WTC11 (cell line): ENCODE results near the gene EID2B. TPM values are rescaled to one million over a fixed set of nuclear protein-coding genes. Genes with fewer than 3 reads are reported as not detected.

Experiments
- ATAC-seq: fragments of 200-7000 bp; cut with Tn5 transposase; 2 replicates; pipeline ENCODE4 v1.10.0; 2021; ENCODE audit warnings: mild to moderate bottlenecking, moderate library complexity
- CTCF ChIA-PET: fragments of 300-600 bp; sonication (Branson Sonifier 250); formaldehyde crosslinking; loops from one replicate; lab custom pipeline; 2021; ENCODE audit warnings: antibody characterized with exemption; lab: Charles Lee
- POLR2A ChIA-PET: fragments of 350-600 bp; sonication (Branson Sonifier 250); formaldehyde crosslinking; loops from one replicate; lab custom pipeline; 2021; ENCODE audit warnings: antibody characterized with exemption; lab: Charles Lee
- DNase-seq: peaks from one replicate; pipeline ENCODE4 v3.0.0; 2021; ENCODE audit warnings: low spot score
- H3K27ac Mint-ChIP-seq: 2 replicates; pipeline ENCODE4 v1.8.0; 2021; ENCODE audit warnings: mixed read lengths
- H3K27me3 Mint-ChIP-seq: 2 replicates; pipeline ENCODE4 v1.8.0; 2021; ENCODE audit warnings: low read depth, mild to moderate bottlenecking, moderate library complexity, mixed read lengths
- H3K36me3 Mint-ChIP-seq: 2 replicates; pipeline ENCODE4 v1.8.0; 2021; ENCODE audit warnings: mixed read lengths
- H3K4me1 Mint-ChIP-seq: 2 replicates; pipeline ENCODE4 v1.8.0; 2022; ENCODE audit warnings: mixed read lengths
- H3K4me3 Mint-ChIP-seq: 2 replicates; pipeline ENCODE4 v1.8.0; 2021; ENCODE audit warnings: mild to moderate bottlenecking, moderate library complexity, mixed read lengths
- H3K9me3 Mint-ChIP-seq: 2 replicates; pipeline ENCODE4 v1.8.0; 2021; ENCODE audit warnings: mixed read lengths
- ATF1 ChIP-seq: sonication (generic); formaldehyde crosslinking; IDR thresholded peaks from 2 replicates; pipeline ENCODE4 v1.8.1; 2023; ENCODE audit warnings: mild to moderate bottlenecking, moderate library complexity, missing genetic modification reagents
- ATF2 ChIP-seq: sonication (generic); formaldehyde crosslinking; IDR thresholded peaks from 2 replicates; pipeline ENCODE4 v1.8.1; 2022; ENCODE audit warnings: low read depth, missing genetic modification reagents, borderline replicate concordance
- ATF6 ChIP-seq: sonication (generic); formaldehyde crosslinking; IDR thresholded peaks from 2 replicates; pipeline ENCODE4 v1.8.1; 2023; ENCODE audit warnings: mild to moderate bottlenecking, missing genetic modification reagents
- CREM ChIP-seq: sonication (generic); formaldehyde crosslinking; IDR thresholded peaks from 2 replicates; pipeline ENCODE4 v1.8.1; 2022; ENCODE audit warnings: mild to moderate bottlenecking, missing genetic modification reagents, moderate library complexity
- EMX1 ChIP-seq: fragments of 250-450 bp; sonication (Bioruptor Pico); IDR thresholded peaks from 2 replicates; pipeline ENCODE4 v1.8.0; 2021; ENCODE audit warnings: mild to moderate bottlenecking
- ESRRA ChIP-seq: sonication (generic); formaldehyde crosslinking; IDR thresholded peaks from 2 replicates; pipeline ENCODE4 v1.8.1; 2022; ENCODE audit warnings: mild to moderate bottlenecking, missing genetic modification reagents, borderline replicate concordance
- GABPB1 ChIP-seq: sonication (generic); formaldehyde crosslinking; IDR thresholded peaks from 2 replicates; pipeline ENCODE4 v1.8.1; 2023; ENCODE audit warnings: mild to moderate bottlenecking, missing genetic modification reagents
- JUN ChIP-seq: sonication (generic); formaldehyde crosslinking; IDR thresholded peaks from 2 replicates; pipeline ENCODE4 v1.8.0; 2023; ENCODE audit warnings: mild to moderate bottlenecking, missing genetic modification reagents
- MLX ChIP-seq: sonication (generic); formaldehyde crosslinking; IDR thresholded peaks from 2 replicates; pipeline ENCODE4 v1.8.1; 2023; ENCODE audit warnings: mild to moderate bottlenecking, missing genetic modification reagents, moderate library complexity
- MYBL2 ChIP-seq: sonication (generic); formaldehyde crosslinking; IDR thresholded peaks from 2 replicates; pipeline ENCODE4 v1.8.1; 2023; ENCODE audit warnings: mild to moderate bottlenecking, moderate library complexity, missing genetic modification reagents
- NFYB ChIP-seq: sonication (generic); formaldehyde crosslinking; conservative IDR thresholded peaks from 2 replicates; pipeline ENCODE4 v1.8.0; 2022; ENCODE audit warnings: low read depth, missing genetic modification reagents
- NR1H2 ChIP-seq: sonication (generic); formaldehyde crosslinking; IDR thresholded peaks from 2 replicates; pipeline ENCODE4 v1.9.0; 2021; ENCODE audit warnings: mild to moderate bottlenecking, moderate library complexity, missing genetic modification reagents
- NR2C2 ChIP-seq: sonication (generic); formaldehyde crosslinking; IDR thresholded peaks from 2 replicates; pipeline ENCODE4 v1.8.0; 2022; ENCODE audit warnings: mild to moderate bottlenecking, missing genetic modification reagents
- OVOL2 ChIP-seq: fragments of 250-450 bp; sonication (Bioruptor Pico); IDR thresholded peaks from 2 replicates; pipeline ENCODE4 v1.9.0; 2021; ENCODE audit warnings: mild to moderate bottlenecking, borderline replicate concordance
- RELA ChIP-seq: sonication (generic); formaldehyde crosslinking; IDR thresholded peaks from 2 replicates; pipeline ENCODE4 v1.8.1; 2022; ENCODE audit warnings: missing genetic modification reagents, mild to moderate bottlenecking, borderline replicate concordance
- RORB ChIP-seq: fragments of 250-450 bp; sonication (Bioruptor Pico); IDR thresholded peaks from 2 replicates; pipeline ENCODE4 v1.9.0; 2021; ENCODE audit warnings: mild to moderate bottlenecking
- SOX15 ChIP-seq: fragments of 250-450 bp; sonication (Bioruptor Pico); IDR thresholded peaks from 2 replicates; pipeline ENCODE4 v1.9.0; 2021; ENCODE audit warnings: mild to moderate bottlenecking
- TCF7 ChIP-seq: sonication (generic); formaldehyde crosslinking; IDR thresholded peaks from 2 replicates; pipeline ENCODE4 v1.8.0; 2022; ENCODE audit warnings: mild to moderate bottlenecking, low read depth, missing genetic modification reagents, moderate library complexity
- ZNF138 ChIP-seq: sonication (generic); formaldehyde crosslinking; conservative IDR thresholded peaks from 2 replicates; pipeline ENCODE4 v1.8.1; 2022; ENCODE audit warnings: mild to moderate bottlenecking, moderate library complexity, missing genetic modification reagents
- ZNF219 ChIP-seq: sonication (generic); formaldehyde crosslinking; IDR thresholded peaks from 2 replicates; pipeline ENCODE4 v1.8.0; 2023; ENCODE audit warnings: missing genetic modification reagents, mild to moderate bottlenecking, borderline replicate concordance
- ZNF416 ChIP-seq: fragments of 250-450 bp; sonication (Bioruptor Pico); IDR thresholded peaks from 2 replicates; pipeline ENCODE4 v1.9.0; 2021; ENCODE audit warnings: mild to moderate bottlenecking, inconsistent platforms
- total RNA-seq: library from RNA; stranded (reverse); gene quantifications from 3 replicates; pipeline ENCODE4 v1.2.3, GENCODE V29; 2021
- TF ChIP-seq, protein P1 (sequence below): fragments of 250-450 bp; sonication (Bioruptor Pico); IDR thresholded peaks from 2 replicates; pipeline ENCODE4 v1.9.0; 2021; ENCODE audit warnings: mild to moderate bottlenecking
- TF ChIP-seq, protein P2 (sequence below): sonication (generic); formaldehyde crosslinking; IDR thresholded peaks from 2 replicates; pipeline ENCODE4 v1.8.1; 2022; ENCODE audit warnings: missing genetic modification reagents, borderline replicate concordance
- TF ChIP-seq, protein P3 (sequence below): sonication (generic); formaldehyde crosslinking; conservative IDR thresholded peaks from 2 replicates; pipeline ENCODE4 v1.8.1; 2022; ENCODE audit warnings: mild to moderate bottlenecking, missing genetic modification reagents
- TF ChIP-seq, protein P4 (sequence below): fragments of 250-450 bp; sonication (Bioruptor Pico); conservative IDR thresholded peaks from 2 replicates; pipeline ENCODE4 v1.9.0; 2021; ENCODE audit warnings: mild to moderate bottlenecking

Gene EID2B
- total RNA-seq, 1 experiment from 2014 or later = 3.6 TPM

- TF ChIP-seq ATF6 (CRISPR knock-in tag) (no peak), NR2C2 (CRISPR knock-in tag) (no peak), EMX1 (CRISPR knock-in tag) (no peak), ESRRA (CRISPR knock-in tag) (no peak), RELA (CRISPR knock-in tag) (no peak), NFYB (no peak), ATF1 (CRISPR knock-in tag) (no peak)
- TF ChIP-seq, protein P1, sequence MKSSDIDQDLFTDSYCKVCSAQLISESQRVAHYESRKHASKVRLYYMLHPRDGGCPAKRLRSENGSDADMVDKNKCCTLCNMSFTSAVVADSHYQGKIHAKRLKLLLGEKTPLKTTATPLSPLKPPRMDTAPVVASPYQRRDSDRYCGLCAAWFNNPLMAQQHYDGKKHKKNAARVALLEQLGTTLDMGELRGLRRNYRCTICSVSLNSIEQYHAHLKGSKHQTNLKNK (CRISPR knock-in tag) = no peak
- TF ChIP-seq, protein P2, sequence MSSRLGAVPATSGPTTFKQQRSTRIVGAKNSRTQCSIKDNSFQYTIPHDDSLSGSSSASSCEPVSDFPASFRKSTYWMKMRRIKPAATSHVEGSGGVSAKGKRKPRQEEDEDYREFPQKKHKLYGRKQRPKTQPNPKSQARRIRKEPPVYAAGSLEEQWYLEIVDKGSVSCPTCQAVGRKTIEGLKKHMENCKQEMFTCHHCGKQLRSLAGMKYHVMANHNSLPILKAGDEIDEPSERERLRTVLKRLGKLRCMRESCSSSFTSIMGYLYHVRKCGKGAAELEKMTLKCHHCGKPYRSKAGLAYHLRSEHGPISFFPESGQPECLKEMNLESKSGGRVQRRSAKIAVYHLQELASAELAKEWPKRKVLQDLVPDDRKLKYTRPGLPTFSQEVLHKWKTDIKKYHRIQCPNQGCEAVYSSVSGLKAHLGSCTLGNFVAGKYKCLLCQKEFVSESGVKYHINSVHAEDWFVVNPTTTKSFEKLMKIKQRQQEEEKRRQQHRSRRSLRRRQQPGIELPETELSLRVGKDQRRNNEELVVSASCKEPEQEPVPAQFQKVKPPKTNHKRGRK (CRISPR knock-in tag) = no peak
These were observed 6.5 kb upstream of the EID2B start (continued) for GRCh38 chr19:39539165-39539517.

- TF ChIP-seq ATF2 (CRISPR knock-in tag) = no peak
- TF ChIP-seq, protein P1 (CRISPR knock-in tag) = no peak
- no peak for TF ChIP-seq ZNF416
- no peak for TF ChIP-seq JUN (CRISPR knock-in tag)
- no peak for TF ChIP-seq RORB
- TF ChIP-seq, protein P3, sequence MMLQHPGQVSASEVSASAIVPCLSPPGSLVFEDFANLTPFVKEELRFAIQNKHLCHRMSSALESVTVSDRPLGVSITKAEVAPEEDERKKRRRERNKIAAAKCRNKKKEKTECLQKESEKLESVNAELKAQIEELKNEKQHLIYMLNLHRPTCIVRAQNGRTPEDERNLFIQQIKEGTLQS (CRISPR knock-in tag) = no peak
- TF ChIP-seq TCF7 (CRISPR knock-in tag) = no peak
- no peak for TF ChIP-seq MLX (CRISPR knock-in tag)
- no peak for TF ChIP-seq SOX15 (CRISPR knock-in tag)
- no peak for TF ChIP-seq ZNF138 (CRISPR knock-in tag)
- TF ChIP-seq, protein P4, sequence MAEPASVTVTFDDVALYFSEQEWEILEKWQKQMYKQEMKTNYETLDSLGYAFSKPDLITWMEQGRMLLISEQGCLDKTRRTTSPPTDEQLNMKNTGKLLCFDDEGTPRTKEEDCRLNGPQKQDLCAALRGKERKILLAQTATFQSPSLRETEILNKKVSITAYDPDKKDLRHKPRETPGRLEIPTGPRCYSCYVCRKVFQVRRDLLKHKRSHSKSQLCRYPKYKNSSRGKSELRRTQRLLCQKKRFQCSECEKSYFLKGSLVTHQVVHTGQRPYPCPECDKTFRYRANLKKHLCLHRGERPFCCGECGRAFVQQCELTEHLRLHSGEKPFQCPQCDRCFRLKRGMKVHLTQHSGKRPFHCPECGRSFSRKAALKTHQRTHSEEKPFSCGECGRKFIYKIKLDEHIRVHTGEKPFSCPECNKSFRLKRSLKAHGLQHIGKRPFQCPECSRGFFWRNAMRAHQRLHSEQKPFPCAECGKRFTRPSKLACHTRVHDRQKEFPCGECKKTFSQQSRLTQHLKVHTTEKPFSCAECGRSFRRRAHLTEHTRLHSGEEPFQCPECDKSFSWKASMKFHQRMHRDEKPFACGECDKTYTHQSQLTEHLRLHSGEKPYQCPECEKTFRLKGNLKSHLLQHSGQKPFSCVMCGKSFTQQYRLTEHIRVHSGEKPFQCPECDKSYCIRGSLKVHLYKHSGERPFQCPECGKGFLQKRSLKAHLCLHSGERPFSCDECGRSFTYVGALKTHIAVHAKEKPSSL (CRISPR knock-in tag) = no peak
- TF ChIP-seq CREM (CRISPR knock-in tag) = no peak
- no peak for TF ChIP-seq NR1H2
- TF ChIP-seq OVOL2 = no peak
- no peak for TF ChIP-seq MYBL2
- no peak for TF ChIP-seq ATF1 (CRISPR knock-in tag)
- no peak for TF ChIP-seq ZNF219
- TF ChIP-seq GABPB1 (CRISPR knock-in tag) = no peak
- ChIA-PET POLR2A (no interaction called here), CTCF (interaction anchor here (0.9 to 3.5 kb wide), 8 partner anchors 15 to 130 kb away, joined by 3 to 66 read pairs (median 7); partner anchors contain the start of genes RPS16, SELENOV and TIMM50)
- no peak for ATAC-seq
- Mint-ChIP-seq H3K27ac (no peak overlapping the region), H3K36me3 (no peaks in the 10 kb centered on the region), H3K9me3 (no peaks in the 10 kb centered on the region), H3K27me3 (peaks cover 10% of the 10 kb centered on the region), H3K4me1 (peaks cover 16% of the 10 kb centered on the region), H3K4me3 (no peak overlapping the region)
- no peak for DNase-seq
These were observed 1.1 kb upstream of the EID2B start for GRCh38 chr19:39533791-39534190.
